Neuronal stem cell (in vitro differentiated cells): ENCODE results near the gene AGAP4.
"Not testable (repeated sequence)": the region's sequence is repeated elsewhere in the genome, so short reads cannot be mapped to it uniquely, and the experiment has no call there.

Experiments
- DNase-seq: peaks from one replicate; pipeline ENCODE4 v3.0.0-alpha.2; 2013; ENCODE audit warnings: low spot score
- H2AFZ ChIP-seq: one replicate; pipeline ENCODE4 v1.6.1; 2013; ENCODE audit warnings: mild to moderate bottlenecking, low read length, inconsistent platforms
- H2AK5ac ChIP-seq: 2 replicates; pipeline ENCODE4 v1.6.1; 2013; ENCODE audit warnings: low read depth, mild to moderate bottlenecking, inconsistent platforms, low read length, moderate library complexity, mixed read lengths
- H2BK120ac ChIP-seq: 2 replicates; pipeline ENCODE4 v1.6.1; 2013; ENCODE audit warnings: low read depth, mild to moderate bottlenecking, inconsistent platforms, low read length, moderate library complexity, mixed read lengths
- H2BK12ac ChIP-seq: one replicate; pipeline ENCODE4 v1.6.1; 2013; ENCODE audit warnings: low read length, inconsistent platforms
- H2BK15ac ChIP-seq: 2 replicates; pipeline ENCODE4 v1.6.1; 2013; ENCODE audit warnings: mild to moderate bottlenecking, low read length, inconsistent platforms, mixed read lengths
- H2BK5ac ChIP-seq: one replicate; pipeline ENCODE4 v1.6.1; 2013; ENCODE audit warnings: inconsistent platforms, mild to moderate bottlenecking, low read length, moderate library complexity
- H3K14ac ChIP-seq: one replicate; pipeline ENCODE4 v1.6.1; 2013; ENCODE audit warnings: low read length, inconsistent platforms
- H3K18ac ChIP-seq: 2 replicates; pipeline ENCODE4 v1.6.1; 2013; ENCODE audit warnings: low read length, inconsistent platforms
- H3K23ac ChIP-seq: 2 replicates; pipeline ENCODE4 v1.6.1; 2013; ENCODE audit warnings: low read depth, mild to moderate bottlenecking, mixed read lengths, low read length, inconsistent platforms; ENCODE audit not compliant: poor library complexity
- H3K27ac ChIP-seq: replicated peaks from 3 replicates; pipeline ENCODE4 v1.5.1; 2013; ENCODE audit warnings: low read length, inconsistent platforms
- H3K27me3 ChIP-seq, 3 experiments: 2 replicates each; pipeline ENCODE4 v1.6.1; 2013; ENCODE audit warnings: low read length in 3 of 3, mild to moderate bottlenecking in 2 of 3, inconsistent platforms in 1 of 3, low read depth in 1 of 3, mixed read lengths in 1 of 3, moderate library complexity in 1 of 3; ENCODE audit not compliant: control insufficient read depth in 3 of 3, insufficient read depth in 3 of 3
- H3K36me3 ChIP-seq, 2 donors: replicated peaks in 1 of 2; 2 replicates each; pipeline ENCODE4 v1.6.1; 2013; ENCODE audit warnings: low read length in 2 of 2; ENCODE audit not compliant: control insufficient read depth in 2 of 2, insufficient read depth in 2 of 2
- H3K4ac ChIP-seq: 2 replicates; pipeline ENCODE4 v1.6.1; 2013; ENCODE audit warnings: inconsistent platforms, mild to moderate bottlenecking, low read length, moderate library complexity
- H3K4me1 ChIP-seq, 2 donors: 1 replicate in 1 of 2; 2 replicates in 1 of 2; pipeline ENCODE4 v1.6.1; 2013; ENCODE audit warnings: low read length in 2 of 2, low read depth in 1 of 2; ENCODE audit not compliant: control insufficient read depth in 2 of 2, insufficient read depth in 1 of 2
- H3K4me2 ChIP-seq: one replicate; pipeline ENCODE4 v1.6.1; 2013; ENCODE audit warnings: mild to moderate bottlenecking, low read length, inconsistent platforms; ENCODE audit not compliant: insufficient read depth, poor library complexity, severe bottlenecking
- H3K4me3 ChIP-seq, 2 donors: 2 replicates each; pipeline ENCODE4 v1.5.1; 2013; ENCODE audit warnings: low read length in 2 of 2, mild to moderate bottlenecking in 2 of 2, inconsistent platforms in 1 of 2, moderate library complexity in 1 of 2
- H3K79me1 ChIP-seq: one replicate; pipeline ENCODE4 v1.6.1; 2013; ENCODE audit warnings: low read depth, mild to moderate bottlenecking, inconsistent platforms, low read length, moderate library complexity
- H3K9ac ChIP-seq: one replicate; pipeline ENCODE4 v1.6.1; 2013; ENCODE audit warnings: mild to moderate bottlenecking, low read depth, low read length, inconsistent platforms; ENCODE audit not compliant: poor library complexity
- H3K9me3 ChIP-seq, 2 donors: replicated peaks in 1 of 2; 2 replicates each; pipeline versions ENCODE3 to v1.6.1; 2013; ENCODE audit warnings: low read length in 2 of 2, mild to moderate bottlenecking in 2 of 2, inconsistent platforms in 1 of 2, low read depth in 1 of 2, mixed read lengths in 1 of 2, moderate library complexity in 1 of 2; ENCODE audit not compliant: control insufficient read depth in 2 of 2, insufficient read depth in 1 of 2
- H4K8ac ChIP-seq: one replicate; pipeline ENCODE4 v1.6.1; 2013; ENCODE audit warnings: low read depth, mild to moderate bottlenecking, inconsistent platforms, low read length, moderate library complexity
- H4K91ac ChIP-seq: one replicate; pipeline ENCODE4 v1.6.1; 2013; ENCODE audit warnings: low read length, low read depth, mild to moderate bottlenecking, inconsistent platforms; ENCODE audit not compliant: poor library complexity
- WGBS, 2 donors: extraction: QIAGEN DNeasy Blood & Tissue Kit; methylation state at CpG; one replicate each; pipeline ENCODE4 v1.1.7; 2013; ENCODE audit warnings: missing lambda C conversion rate in 2 of 2, mixed read lengths in 1 of 2; ENCODE audit not compliant: insufficient read length in 2 of 2, insufficient replicate concordance in 1 of 2; ENCODE audit errors: extremely low coverage in 2 of 2; 5-methylcytosine and 5-hydroxymethylcytosine counted together

Gene AGAP4

DNA sequence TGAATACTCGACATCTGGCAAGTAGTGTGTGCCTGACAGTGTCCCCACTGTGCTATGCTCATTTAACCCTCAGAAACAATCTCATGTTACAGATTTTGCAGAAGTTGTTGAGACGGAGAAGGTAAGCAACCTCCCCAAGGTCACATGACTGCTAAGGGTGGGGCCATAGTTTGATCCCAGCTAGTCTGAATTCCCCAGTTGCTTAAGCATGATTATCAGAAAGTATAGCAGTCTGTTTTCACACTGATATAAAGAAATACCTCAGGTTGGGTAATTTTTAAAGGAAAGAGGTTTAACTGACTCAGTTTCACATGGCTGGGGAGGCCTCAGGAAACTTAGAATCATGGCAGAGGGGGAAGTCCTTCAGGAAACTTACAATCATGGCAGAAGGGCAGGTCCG is 1.2 kb upstream of the AGAP4 start:
- not testable (repeated sequence) for H3K4ac ChIP-seq, H4K91ac ChIP-seq, H3K27me3 ChIP-seq, H3K9ac ChIP-seq, H3K4me2 ChIP-seq, H2AFZ ChIP-seq, H2AK5ac ChIP-seq, H3K27ac ChIP-seq, H3K79me1 ChIP-seq, H3K9me3 ChIP-seq, H2BK12ac ChIP-seq, H3K4me1 ChIP-seq, H3K23ac ChIP-seq, H2BK15ac ChIP-seq, DNase-seq, H3K14ac ChIP-seq, H2BK5ac ChIP-seq, H3K36me3 ChIP-seq, H3K4me3 ChIP-seq, H2BK120ac ChIP-seq, H4K8ac ChIP-seq, H3K18ac ChIP-seq
- no CpG with 5 or more reads among the region's 3 CpGs for WGBS, 2 donors

DNA sequence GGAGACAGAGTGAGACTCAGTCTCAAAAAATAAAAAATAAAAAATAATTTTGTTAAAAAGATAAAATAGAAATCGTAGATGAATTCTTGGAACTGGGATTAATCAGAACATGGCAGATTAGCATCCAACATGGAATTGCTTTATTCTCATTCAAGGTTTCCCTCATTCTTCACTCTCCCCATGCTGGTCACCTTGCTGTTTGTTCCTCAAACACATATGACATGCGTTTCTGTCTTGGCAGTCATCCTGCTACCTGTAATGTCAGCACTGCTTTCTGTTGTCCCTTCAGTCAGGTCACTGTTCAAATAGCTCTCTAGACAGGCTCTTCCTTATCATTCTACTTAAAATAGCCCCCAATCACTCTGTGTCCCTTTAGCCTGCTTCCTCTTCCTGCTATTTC is 24.4 kb downstream of the AGAP4 start:
- WGBS, 2 donors, result no CpG with 5 or more reads among the region's 2 CpGs
- H3K27me3 ChIP-seq, H2BK5ac ChIP-seq: not testable (repeated sequence)

DNA sequence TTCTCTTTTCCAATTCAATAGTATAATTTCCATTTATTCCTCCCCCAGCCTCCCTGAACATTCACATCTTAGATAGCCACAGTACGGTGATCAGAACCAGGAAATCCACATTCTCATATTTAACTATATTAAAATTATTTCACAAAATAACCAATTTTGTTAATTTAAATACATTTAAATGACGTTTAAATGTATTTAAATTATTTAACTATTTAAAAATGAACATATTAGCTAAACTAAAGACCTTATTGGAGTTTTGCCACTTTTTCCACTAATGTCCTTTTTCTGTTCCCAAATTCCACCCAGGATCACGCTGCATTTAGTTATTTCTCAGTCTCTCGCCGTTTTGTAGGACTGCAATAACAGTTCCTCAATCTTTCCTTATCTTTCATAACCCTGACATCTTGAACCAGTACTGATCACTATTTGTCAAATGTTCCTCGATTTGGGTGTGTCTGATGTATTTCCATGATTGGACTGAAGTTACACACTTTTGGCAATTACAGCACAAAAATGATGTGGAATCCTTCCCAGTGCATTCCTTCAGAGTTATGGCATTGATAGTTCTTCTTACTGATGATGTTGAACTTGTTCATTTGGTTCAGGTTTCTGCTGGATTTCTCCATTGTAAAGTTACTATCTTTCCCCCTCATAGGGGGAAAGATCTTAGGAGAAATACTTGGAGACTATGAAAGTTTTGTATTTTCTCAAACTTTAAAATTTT is 27.0 kb downstream of the AGAP4 start:
- not testable (repeated sequence) for H3K27ac ChIP-seq, H3K36me3 ChIP-seq, H2BK120ac ChIP-seq, H3K4me1 ChIP-seq, H3K4me2 ChIP-seq, DNase-seq, H2AFZ ChIP-seq, H3K27me3 ChIP-seq, H3K79me1 ChIP-seq, H2BK12ac ChIP-seq, H3K23ac ChIP-seq, H2BK15ac ChIP-seq, H4K91ac ChIP-seq, H3K4me3 ChIP-seq, H3K9ac ChIP-seq, H3K18ac ChIP-seq, H4K8ac ChIP-seq, H3K4ac ChIP-seq, H2AK5ac ChIP-seq, H3K9me3 ChIP-seq, H2BK5ac ChIP-seq, H3K14ac ChIP-seq
- WGBS, 2 donors, result no CpG with 5 or more reads among the region's 6 CpGs

More for the DNA sequence above, 24.4 kb downstream of the AGAP4 start:
- not testable (repeated sequence) for H3K4me1 ChIP-seq, H2BK12ac ChIP-seq, H3K79me1 ChIP-seq, H3K9me3 ChIP-seq, H2AK5ac ChIP-seq, H4K8ac ChIP-seq, H2AFZ ChIP-seq, H3K14ac ChIP-seq, H3K27ac ChIP-seq, H4K91ac ChIP-seq, H3K9ac ChIP-seq, H2BK120ac ChIP-seq, DNase-seq, H3K4me3 ChIP-seq, H3K4me2 ChIP-seq, H3K18ac ChIP-seq, H3K23ac ChIP-seq, H3K4ac ChIP-seq, H3K36me3 ChIP-seq, H2BK15ac ChIP-seq

DNA sequence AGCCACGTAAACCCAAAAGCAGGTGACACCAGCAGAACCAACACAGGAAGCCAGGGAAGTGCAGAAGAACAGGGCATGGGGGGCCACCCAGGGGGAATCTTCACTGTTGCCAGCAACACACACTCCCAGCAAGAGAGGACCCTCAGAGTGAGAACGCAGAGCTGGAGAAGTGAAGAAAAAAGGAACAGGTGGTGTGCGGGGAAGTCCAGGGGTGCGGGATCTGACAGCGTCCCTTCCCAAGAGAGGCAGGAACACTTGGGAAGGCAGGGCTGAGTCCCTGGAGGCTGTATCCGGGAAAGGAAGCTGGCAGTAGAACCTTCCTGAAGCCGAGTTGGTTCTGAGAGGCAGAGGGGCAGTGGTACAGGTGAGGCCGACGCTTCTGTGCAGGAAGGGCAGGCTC is 27.7 kb downstream of the AGAP4 start:
- Histone ChIP-seq H2BK120ac (no peak overlapping the region), H3K27ac (no peak overlapping the region), H2BK12ac (no peak overlapping the region), H2AK5ac (no peak overlapping the region), H3K4ac (no peak overlapping the region), H4K8ac (no peak overlapping the region), H3K4me1 (no peaks in the 10 kb centered on the region), H3K36me3 (no peaks in the 10 kb centered on the region), H3K9ac (no peak overlapping the region), H3K79me1 (no peaks in the 10 kb centered on the region), H3K4me2 (no peak overlapping the region), H3K23ac (no peak overlapping the region), H3K4me3 (no peak overlapping the region), H3K27me3 (no peaks in the 10 kb centered on the region), H2BK5ac (no peak overlapping the region), H2AFZ (no peak overlapping the region), H3K9me3 (no peaks in the 10 kb centered on the region), H2BK15ac (no peak overlapping the region), H4K91ac (no peak overlapping the region), H3K18ac (no peak overlapping the region), H3K14ac (no peak overlapping the region)
- no peak for DNase-seq
- WGBS, 2 donors, result no CpG with 5 or more reads among the region's 9 CpGs
